CD4-positive, alpha-beta T cell treated with Interleukin-17A for 1 hour (primary cell): ENCODE results near the gene CTBP1.
"Not testable (repeated sequence)": the region's sequence is repeated elsewhere in the genome, so short reads cannot be mapped to it uniquely, and the experiment has no call there.

Source experiments
- DNase-seq: peaks from one replicate; pipeline ENCODE4 v3.0.0-alpha.2; 2020

The CTBP1 gene

GRCh38 chr4:1248245-1249147, at the start of gene CTBP1:
Gene CTBP1, minus strand, starts transcription at chr4:1249130. Its CDS starts 7,799 bp downstream, at chr4:1241331.
- DNase-seq, result peak; percentile 86

- no peak for DNase-seq
Observed at GRCh38 chr4:1298461-1298860, 49.5 kb upstream of the CTBP1 start.

- no peak for DNase-seq
Observed at GRCh38 chr4:1297456-1298325, 48.8 kb upstream of the CTBP1 start.

DNA sequence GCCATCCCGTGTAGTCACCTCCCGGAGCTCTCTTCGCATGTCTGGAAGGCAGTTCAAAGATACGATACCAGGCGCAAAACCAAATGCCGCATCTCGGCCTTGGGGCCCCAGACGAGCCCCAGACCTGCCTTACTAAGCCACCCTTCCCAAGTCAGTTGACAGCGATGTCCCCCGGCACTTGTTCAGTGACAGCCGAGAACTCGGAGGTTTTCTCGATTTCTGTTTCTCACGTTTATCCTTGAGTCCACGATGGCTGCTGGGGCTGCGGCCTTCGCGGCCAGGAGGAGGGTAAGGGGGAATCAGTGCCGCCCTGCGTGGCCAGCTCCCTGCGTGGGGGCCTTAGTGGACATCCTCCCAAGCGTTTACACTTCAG, 48.1 kb upstream of the CTBP1 start:
- no peak for DNase-seq

DNA sequence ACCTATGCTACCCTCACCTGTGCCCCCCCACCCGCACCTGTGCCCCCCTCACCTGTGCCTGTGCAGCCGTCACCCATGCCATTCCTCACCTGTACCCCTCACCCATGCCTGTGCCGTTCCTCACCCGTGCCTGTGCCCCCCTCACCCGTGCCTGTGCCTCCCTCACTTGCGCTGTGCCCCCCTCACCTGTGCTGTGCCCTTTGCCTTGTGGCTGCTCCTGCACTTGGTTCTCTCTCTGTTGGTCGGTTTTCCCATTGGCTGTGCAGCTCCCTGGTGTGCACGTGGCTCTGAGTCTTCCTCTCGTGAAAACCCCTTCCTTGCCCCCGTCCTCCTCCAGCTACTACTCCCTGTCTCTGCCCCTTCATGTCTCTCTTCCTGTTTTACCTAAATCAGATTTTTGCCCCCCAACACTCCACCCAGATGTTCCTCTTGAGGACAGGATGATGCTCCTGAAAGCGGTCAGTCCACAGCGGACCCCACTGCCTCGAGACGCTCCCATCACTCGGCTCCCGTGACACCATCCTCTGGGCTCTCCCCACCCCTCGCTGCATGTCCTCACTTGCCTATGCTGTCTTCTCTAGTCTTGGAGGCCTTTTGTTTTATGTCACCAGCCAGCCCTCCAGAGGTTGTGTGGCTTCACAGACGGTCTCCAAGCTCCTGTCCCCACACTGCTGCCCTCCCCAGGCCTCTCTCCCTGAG, 47.5 kb upstream of the CTBP1 start:
- no peak for DNase-seq

- no peak for DNase-seq
Observed at GRCh38 chr4:1295405-1296055, 46.6 kb upstream of the CTBP1 start.

GRCh38 chr4:1294891-1295290, 46.0 kb upstream of the CTBP1 start:
- DNase-seq, result no peak

DNA sequence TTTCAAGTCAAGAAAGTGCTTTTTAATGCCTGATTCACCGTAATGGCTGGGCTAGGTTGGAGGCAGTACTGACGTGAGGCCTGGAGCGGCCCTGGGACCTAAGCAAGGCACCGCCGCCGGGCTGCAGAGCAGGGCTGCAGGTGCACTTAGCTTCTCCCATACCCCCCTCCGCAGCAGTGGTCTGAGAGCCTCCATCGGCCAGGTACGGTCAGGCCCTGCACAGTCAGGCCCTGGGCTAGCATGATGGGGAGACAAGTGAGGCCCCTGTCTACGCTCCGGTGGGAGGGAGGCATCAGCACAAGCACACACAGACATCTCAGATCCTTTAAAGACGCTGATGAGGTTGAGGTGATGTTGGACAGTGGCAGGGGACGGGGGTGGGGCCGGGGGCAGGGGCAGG, 45.5 kb upstream of the CTBP1 start:
- DNase-seq, result no peak

DNA sequence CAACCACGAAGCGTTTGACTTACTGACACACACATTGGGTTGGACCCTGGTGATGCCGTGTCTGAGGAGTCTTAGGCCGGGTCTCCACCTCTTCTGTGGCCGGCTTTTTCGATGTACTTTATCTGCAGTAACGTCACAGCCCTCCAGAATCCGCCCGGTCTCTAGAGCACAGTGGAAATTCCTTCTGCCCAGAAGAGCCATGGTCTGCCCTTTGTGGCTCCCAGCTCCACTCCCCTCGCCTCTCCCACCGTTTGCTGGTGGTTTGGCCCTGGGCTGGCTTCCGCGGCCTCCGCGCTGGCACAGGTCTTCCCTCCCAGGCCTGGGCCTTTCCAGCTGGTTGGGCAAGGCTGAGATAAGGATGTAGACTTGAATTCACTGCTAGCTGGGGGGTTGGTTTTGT, 45.1 kb upstream of the CTBP1 start:
- no peak for DNase-seq

DNA sequence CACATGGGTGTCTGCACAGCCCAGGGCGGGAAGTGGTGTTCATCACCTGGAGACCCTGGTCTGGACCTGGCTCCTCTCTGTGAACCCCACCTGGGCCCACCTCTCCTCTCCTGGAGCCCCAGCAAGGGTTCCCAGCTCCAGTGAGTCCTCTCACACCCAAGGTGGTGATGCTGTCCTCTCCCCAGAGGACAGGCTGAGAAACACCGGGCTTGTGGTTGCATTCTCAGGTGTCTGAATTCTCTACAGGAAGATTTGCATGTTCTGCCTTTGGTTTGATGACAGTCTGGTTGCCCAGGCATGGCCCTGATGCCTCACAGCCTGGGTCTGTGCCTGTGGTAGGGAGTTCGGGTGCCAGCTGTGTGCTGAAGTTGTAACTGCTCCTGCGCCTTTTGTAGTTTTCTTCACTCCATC, 44.6 kb upstream of the CTBP1 start:
- DNase-seq, result no peak

DNA sequence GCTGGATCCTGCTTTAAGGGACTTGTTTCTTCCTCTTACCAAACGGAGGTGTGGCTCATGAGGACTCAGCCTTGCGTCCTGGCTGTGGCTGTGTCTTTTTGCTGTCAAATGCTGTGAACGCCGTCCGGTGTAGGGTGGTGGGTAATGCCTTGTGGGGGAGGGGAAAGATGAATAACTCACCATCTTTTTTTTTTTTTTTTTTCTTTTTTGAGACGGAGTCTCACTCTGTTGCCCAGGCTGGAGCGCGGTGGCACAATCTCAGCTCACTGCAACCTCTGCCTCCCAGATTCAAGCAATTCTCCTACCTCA, 43.7 kb upstream of the CTBP1 start:
- not testable (repeated sequence) for DNase-seq

DNA sequence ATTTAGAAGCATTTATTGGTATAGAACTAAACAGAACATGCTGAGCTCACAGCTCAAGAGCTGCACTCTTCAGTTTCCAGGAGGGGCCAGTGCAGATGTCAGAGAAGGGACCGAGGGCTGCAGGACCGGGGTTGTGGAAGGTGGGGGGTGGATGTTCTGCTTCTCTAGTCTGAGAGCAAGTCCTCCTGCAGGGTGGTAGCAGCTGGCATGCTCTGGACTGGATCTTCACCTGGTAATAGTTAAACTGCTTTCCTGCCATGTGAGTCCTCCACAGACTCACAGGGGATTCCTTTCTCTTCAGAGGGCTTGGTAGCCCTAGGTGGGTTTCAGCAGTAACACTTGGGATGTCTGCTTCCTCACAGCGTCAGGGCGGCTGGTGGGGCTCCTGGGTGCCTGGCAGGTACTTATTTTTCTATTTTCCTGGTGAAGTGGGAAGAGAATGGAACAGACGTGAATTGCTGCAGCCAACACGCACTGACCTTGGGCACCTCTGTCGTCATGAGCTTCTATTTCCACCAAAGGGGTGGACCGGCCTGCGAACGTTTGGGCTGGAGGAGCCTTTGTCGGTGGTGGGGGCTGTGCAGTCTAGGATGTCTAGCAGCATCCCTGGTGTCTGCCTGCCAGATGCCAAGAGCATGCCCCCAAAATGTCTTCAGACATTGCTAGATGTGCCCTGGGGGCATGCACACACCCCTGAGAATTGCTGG, 43.2 kb upstream of the CTBP1 start:
- DNase-seq, result no peak

DNA sequence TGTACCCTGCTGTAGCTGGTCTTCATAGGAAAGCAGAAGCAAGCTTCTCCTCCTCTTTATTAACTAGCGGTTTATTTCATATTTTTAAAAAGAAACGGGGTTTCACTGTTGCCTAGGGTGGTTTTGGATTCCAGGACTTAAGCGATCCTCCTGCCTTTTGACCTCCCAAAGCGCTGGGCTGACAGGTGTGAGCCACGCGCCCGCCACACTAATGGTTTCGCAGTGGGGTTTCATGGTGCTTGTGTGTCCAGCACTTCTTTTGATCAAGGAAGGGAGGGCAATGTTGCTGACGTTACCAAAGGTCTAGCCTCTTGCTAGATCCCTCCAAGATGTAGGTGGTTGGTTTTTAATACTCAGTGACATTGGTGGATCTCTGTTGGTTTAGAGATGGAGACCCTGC, 42.2 kb upstream of the CTBP1 start:
- no peak for DNase-seq

GRCh38 chr4:1290165-1290977, 41.4 kb upstream of the CTBP1 start:
- DNase-seq, result no peak

- DNase-seq, result peak; percentile 97
Observed at GRCh38 chr4:1289207-1290164, 40.6 kb upstream of the CTBP1 start, which contains the start of gene MAEA. Gene MAEA, plus strand, starts transcription at chr4:1289891. Its CDS starts 23 bp downstream, at chr4:1289914.

GRCh38 chr4:1288786-1289185, 39.9 kb upstream of the CTBP1 start:
- DNase-seq, result no peak

GRCh38 chr4:1285790-1286553, 37.0 kb upstream of the CTBP1 start:
- peak; percentile 45 for DNase-seq

DNA sequence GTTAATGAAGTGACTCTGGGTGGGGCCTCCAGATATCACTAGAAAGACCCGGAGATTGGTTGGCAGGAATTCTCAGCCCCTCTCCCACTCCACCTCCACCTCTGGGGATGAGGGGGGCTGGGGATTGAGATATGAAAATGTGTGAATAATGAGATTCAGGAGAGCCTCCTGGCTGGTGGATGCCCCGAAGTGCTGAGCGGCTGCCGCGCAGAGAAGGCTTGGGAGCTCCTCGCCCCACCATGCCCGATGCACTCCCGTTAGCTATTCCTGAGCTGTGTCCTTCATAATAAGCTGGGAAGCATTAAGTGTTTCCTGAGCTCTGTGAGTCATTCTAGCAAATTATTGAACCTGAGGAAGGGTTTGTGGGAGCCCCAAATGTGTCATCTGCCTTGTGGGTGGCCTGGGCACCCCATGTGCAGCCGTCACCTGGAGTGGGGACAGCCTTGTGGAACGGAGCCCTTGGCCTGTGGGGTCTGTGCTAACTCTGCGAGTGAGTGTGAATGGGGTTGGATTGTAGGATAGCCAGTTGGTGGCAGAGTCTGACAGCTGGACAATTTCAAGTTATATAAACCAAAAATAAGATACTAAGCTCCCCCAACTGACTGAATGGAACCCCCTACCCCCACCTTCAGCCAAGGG, 36.3 kb upstream of the CTBP1 start:
- no peak for DNase-seq

GRCh38 chr4:1283711-1284110, 34.8 kb upstream of the CTBP1 start:
- DNase-seq, result no peak
